ENCODE results near the gene SLC26A11.

SLC26A11 gene

GRCh38 chr17:80217703-80218362 is 2.4 kb upstream of the SLC26A11 start:
- no peak for DNase-seq (ENCODE audit: low read depth in 2 of 3, low spot score in 1 of 3)

GRCh38 chr17:80218391-80218790 is 1.8 kb upstream of the SLC26A11 start:
- no peak for DNase-seq (ENCODE audit: low read depth in 2 of 3, low spot score in 1 of 3)

- peak; percentile 86 to 93 (median 91) for DNase-seq (ENCODE audit: low read depth in 2 of 3, low spot score in 1 of 3)
Measured at GRCh38 chr17:80219013-80219762, 1.0 kb upstream of the SLC26A11 start.

GRCh38 chr17:80219763-80220053 is 519 bp upstream of the SLC26A11 start:
- DNase-seq (ENCODE audit: low read depth in 2 of 3, low spot score in 1 of 3) = peak in 1 of 3 donors; percentile 8

DNA sequence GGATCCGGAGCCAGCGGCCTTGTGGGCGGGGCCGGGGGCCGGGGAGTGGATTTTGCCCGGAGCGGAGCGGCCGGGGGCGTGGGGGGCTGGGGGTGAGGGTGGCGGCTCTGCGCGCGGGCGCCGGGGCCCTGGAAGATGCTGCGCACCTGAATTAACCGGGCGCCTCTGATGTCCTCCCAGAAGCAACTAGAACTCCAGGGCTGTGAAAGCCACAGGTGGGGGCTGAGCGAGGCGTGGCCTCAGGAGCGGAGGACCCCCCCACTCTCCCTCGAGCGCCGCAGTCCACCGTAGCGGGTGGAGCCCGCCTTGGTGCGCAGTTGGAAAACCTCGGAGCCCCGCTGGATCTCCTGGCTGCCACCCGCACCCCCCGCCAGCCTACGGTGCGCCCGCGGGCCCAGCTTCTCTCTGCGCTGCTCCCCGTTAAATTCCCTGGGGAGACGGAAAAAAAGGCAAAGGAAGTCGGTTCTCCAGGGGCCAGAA is 549 bp downstream of the SLC26A11 start:
- no peak for DNase-seq (ENCODE audit: low read depth in 2 of 3, low spot score in 1 of 3)

- no peak for DNase-seq (ENCODE audit: low read depth in 2 of 3, low spot score in 1 of 3)
Measured at GRCh38 chr17:80221351-80222105, 1.3 kb downstream of the SLC26A11 start.

GRCh38 chr17:80222376-80223141 is 2.3 kb downstream of the SLC26A11 start:
- DNase-seq (ENCODE audit: low read depth in 2 of 3, low spot score in 1 of 3) = no peak

GRCh38 chr17:80223142-80223815 is 3.1 kb downstream of the SLC26A11 start:
- no peak for DNase-seq (ENCODE audit: low read depth in 2 of 3, low spot score in 1 of 3)

- DNase-seq (ENCODE audit: low read depth in 2 of 3, low spot score in 1 of 3) = no peak
Measured at GRCh38 chr17:80223838-80224497, 3.7 kb downstream of the SLC26A11 start.

DNA sequence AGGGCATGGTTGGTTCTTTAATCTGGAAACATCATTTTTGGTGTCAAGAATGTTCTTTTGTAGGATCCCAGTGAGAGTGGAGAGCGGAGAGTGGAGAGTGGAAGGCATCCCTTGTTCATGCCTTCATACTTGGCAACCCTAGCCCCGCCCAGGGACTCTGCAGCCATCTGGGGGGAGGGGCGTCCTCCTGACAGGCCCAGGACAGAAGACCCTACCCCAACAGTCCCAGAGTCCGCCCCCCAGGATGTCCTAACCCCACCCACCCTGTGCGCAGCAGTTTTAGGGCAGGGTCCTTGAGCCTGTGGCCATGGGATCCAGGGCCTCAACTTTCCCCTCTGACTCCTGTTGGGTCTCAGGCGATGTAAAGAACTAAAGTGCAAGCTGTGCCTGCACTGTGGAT is 4.5 kb downstream of the SLC26A11 start:
- no peak for DNase-seq (ENCODE audit: low read depth in 2 of 3, low spot score in 1 of 3)

DNA sequence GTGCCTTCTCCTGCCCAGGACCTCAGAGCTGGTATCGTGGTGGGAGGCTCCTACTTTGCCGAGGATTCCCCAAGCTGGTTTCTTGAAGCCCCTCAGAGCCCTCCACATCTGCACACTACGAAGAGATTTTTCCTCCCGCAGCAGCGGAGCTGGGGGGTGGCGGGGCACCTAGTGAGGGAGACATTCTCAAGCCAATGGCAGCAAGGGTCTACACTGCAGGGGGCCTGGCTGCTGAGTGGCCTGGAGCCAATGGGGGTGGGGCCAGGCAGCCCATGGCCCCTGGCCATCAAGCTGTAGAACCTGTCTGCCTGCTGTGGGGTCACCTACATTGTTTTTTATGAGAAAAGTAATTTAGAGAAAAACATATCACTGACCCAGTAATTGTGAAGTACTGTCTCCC is 5.0 kb downstream of the SLC26A11 start:
- no peak for DNase-seq (ENCODE audit: low read depth in 2 of 3, low spot score in 1 of 3)

DNA sequence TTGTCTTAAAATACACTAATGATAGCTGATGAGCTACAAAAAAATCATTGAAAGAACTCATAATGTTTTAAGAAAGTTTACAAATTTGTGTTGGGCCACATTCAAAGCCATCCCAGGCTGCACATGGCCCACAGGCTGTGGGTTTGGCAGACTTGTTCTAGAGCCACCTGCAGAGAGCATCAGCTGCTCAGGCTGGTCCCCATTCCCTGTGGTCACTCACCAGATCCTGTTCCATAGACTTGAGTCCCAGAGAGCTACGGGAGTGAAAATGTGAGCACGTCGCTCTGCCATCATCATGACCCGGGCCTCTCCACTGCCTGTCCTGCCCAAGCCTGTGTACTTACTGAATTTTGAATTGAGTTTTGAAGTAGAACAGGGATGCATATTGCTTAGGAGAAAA is 6.9 kb downstream of the SLC26A11 start:
- no peak for DNase-seq (ENCODE audit: low read depth in 2 of 3, low spot score in 1 of 3)

DNA sequence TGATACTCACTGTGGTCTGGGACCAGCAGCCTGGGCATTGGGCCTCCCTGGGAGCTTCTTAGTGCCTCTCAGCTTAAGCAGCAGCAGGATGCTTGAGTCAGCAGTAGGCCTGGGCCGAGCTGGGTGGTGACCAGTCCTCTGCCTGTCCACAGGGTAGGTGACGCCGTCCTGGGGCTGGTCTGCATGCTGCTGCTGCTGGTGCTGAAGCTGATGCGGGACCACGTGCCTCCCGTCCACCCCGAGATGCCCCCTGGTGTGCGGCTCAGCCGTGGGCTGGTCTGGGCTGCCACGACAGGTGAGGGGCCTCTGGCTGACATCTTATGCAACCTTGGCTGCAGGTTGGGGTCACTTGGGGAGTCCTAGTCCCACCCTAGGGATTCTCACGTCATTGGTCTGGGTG is 7.4 kb downstream of the SLC26A11 start:
- no peak for DNase-seq (ENCODE audit: low read depth in 2 of 3, low spot score in 1 of 3)

- no peak for DNase-seq (ENCODE audit: low read depth in 2 of 3, low spot score in 1 of 3)
Measured at GRCh38 chr17:80228477-80228876, 8.2 kb downstream of the SLC26A11 start.

- no peak for DNase-seq (ENCODE audit: low read depth in 2 of 3, low spot score in 1 of 3)
Measured at GRCh38 chr17:80229011-80229410, 8.8 kb downstream of the SLC26A11 start.

GRCh38 chr17:80232438-80232837 is 12.2 kb downstream of the SLC26A11 start:
- DNase-seq (ENCODE audit: low read depth in 2 of 3, low spot score in 1 of 3) = no peak

- DNase-seq (ENCODE audit: low read depth in 2 of 3, low spot score in 1 of 3) = no peak
Measured at GRCh38 chr17:80233202-80233601, 13.0 kb downstream of the SLC26A11 start.

DNA sequence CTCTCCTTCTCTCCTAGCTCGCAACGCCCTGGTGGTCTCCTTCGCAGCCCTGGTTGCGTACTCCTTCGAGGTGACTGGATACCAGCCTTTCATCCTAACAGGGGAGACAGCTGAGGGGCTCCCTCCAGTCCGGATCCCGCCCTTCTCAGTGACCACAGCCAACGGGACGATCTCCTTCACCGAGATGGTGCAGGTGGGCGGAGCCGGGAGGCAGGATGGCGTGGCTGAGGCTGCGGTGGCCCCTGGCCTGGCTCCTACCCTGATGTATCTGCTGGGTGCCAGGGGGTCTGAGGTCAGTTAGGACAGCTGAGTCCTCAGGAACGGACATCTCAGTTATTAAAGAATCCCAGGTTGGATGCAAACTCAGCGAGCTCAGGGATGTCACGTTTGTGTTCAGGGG is 16.7 kb downstream of the SLC26A11 start:
- DNase-seq (ENCODE audit: low read depth in 2 of 3, low spot score in 1 of 3) = no peak

GRCh38 chr17:80237386-80237785 is 17.2 kb downstream of the SLC26A11 start:
- no peak for DNase-seq (ENCODE audit: low read depth in 2 of 3, low spot score in 1 of 3)

DNA sequence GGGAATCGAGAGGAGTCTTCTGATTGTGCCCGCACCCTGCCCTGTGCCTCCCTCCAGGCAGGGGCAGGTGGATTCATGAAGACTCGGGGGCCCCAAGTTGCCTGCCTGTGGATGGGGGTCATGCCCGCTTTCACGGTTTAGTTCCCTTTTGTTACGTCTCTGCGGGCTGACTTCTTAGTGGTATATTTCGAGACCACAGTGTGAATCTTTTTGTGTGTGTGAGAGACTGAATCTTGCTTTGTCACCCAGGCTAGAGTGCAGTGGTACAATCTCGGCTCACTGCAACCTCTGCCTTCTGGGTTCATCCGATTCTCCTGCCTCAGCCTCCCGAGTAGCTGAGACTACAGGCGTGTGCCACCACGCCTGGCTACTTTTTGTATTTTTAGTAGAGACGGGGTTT is 22.3 kb downstream of the SLC26A11 start:
- DNase-seq (ENCODE audit: low read depth in 2 of 3, low spot score in 1 of 3) = no peak

All from stimulated activated CD4-positive, alpha-beta T cell treated with anti-CD3 and anti-CD28 coated beads, Interleukin-12 subunit alpha, Interleukin-12 subunit beta, amount 100 ng/mL, for 48 hours (primary cell).